Measurements from ENCODE around the gene BRI3. TPM values are rescaled to one million over a fixed set of nuclear protein-coding genes. Genes with fewer than 3 reads are reported as not detected.
A peak's percentile ranks its signal among the peaks of the same experiment; 100 is the strongest.

BRI3 gene
- total RNA-seq, 2 donors from 2014 or later, result 68.5 to 85.4 TPM

GRCh38 chr7:98256431-98256830 lies 25.1 kb upstream of the BRI3 start:
- TF ChIP-seq POLR2A (IDR thresholded peaks at IDR 0.05) (no peak), POLR2AphosphoS5 (IDR thresholded peaks at IDR 0.05) (no peak)
- TF ChIP-seq, protein P1, sequence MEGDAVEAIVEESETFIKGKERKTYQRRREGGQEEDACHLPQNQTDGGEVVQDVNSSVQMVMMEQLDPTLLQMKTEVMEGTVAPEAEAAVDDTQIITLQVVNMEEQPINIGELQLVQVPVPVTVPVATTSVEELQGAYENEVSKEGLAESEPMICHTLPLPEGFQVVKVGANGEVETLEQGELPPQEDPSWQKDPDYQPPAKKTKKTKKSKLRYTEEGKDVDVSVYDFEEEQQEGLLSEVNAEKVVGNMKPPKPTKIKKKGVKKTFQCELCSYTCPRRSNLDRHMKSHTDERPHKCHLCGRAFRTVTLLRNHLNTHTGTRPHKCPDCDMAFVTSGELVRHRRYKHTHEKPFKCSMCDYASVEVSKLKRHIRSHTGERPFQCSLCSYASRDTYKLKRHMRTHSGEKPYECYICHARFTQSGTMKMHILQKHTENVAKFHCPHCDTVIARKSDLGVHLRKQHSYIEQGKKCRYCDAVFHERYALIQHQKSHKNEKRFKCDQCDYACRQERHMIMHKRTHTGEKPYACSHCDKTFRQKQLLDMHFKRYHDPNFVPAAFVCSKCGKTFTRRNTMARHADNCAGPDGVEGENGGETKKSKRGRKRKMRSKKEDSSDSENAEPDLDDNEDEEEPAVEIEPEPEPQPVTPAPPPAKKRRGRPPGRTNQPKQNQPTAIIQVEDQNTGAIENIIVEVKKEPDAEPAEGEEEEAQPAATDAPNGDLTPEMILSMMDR (IDR thresholded peaks at IDR 0.05), result no peak
- 87% methylated on average over 7 of the region's 7 CpGs for WGBS
- no peaks in the 10 kb centered on the region for H3K36me3 ChIP-seq
- H3K4me3 ChIP-seq, result no peak overlapping the region
- no peak overlapping the region for H3K27ac ChIP-seq
- intact Hi-C loops (cut with DNase I), result no loop called here
- no peaks in the 10 kb centered on the region for H3K9me3 ChIP-seq
- H3K4me1 ChIP-seq (replicated peaks), result peaks cover 5% of the 10 kb centered on the region
- no peaks in the 10 kb centered on the region for H3K27me3 ChIP-seq (replicated peaks; ENCODE audit: insufficient read depth)
- DNase-seq (ENCODE audit: low spot score), result no peak

DNA sequence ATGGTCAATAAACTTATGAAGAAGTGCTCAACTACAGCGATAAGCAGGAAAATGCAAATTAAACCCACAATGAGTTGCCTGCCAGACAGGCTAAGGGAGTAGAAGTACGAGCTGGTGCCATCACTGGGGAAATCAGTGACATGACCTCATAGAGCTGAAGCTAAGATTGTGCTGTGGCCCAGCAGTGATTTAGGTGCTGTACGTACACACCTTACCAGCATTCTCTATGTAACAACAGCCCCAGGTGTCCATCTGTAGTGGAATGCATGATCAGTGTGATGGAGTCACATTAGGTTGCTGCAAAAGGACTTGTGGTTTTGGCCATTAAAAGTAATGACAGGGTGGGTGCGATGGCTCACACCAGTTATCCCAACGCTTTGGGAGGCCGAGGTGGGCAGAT lies 23.8 kb upstream of the BRI3 start:
- intact Hi-C loops (cut with DNase I), result no loop called here
- TF ChIP-seq, protein P1 (IDR thresholded peaks at IDR 0.05), result no peak
- no peak for TF ChIP-seq POLR2A (IDR thresholded peaks at IDR 0.05)
- no peak for TF ChIP-seq POLR2AphosphoS5 (IDR thresholded peaks at IDR 0.05)
- Histone ChIP-seq H3K4me1 (replicated peaks) (peaks cover 5% of the 10 kb centered on the region), H3K9me3 (no peaks in the 10 kb centered on the region), H3K36me3 (no peaks in the 10 kb centered on the region), H3K4me3 (no peak overlapping the region), H3K27ac (no peak overlapping the region), H3K27me3 (replicated peaks; ENCODE audit: insufficient read depth) (no peaks in the 10 kb centered on the region)
- WGBS, result 83% methylated on average over 6 of the region's 6 CpGs
- DNase-seq (ENCODE audit: low spot score), result no peak

DNA sequence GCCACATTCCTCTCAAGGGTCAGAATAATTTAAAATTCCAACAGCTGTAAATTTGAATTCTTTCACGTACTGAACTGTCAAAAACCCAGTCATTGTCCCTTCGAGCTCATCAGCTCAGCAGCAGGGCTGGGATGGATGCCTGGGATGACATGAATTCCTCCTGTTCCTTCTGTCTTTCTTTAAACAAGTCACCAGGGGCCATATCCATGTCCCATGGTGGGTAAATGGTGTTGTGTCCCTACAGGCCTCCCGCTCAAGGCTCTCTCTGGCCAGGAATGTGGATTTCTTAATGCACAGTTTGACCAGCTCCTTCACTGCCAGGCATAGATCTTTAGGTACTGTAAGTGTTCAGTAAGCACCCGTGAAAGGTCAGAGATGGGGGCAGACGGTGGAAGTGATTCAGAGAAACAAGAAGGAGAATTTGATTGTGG lies 15.6 kb upstream of the BRI3 start:
- 79% methylated on average over 5 of the region's 5 CpGs for WGBS
- H3K36me3 ChIP-seq, result no peaks in the 10 kb centered on the region
- no peak overlapping the region for H3K4me3 ChIP-seq
- TF ChIP-seq POLR2AphosphoS5 (IDR thresholded peaks at IDR 0.05) (no peak), POLR2A (IDR thresholded peaks at IDR 0.05) (no peak)
- TF ChIP-seq, protein P1 (IDR thresholded peaks at IDR 0.05), result no peak
- DNase-seq (ENCODE audit: low spot score), result no peak
- intact Hi-C loops (cut with DNase I), result no loop called here
- no peaks in the 10 kb centered on the region for H3K9me3 ChIP-seq
- no peaks in the 10 kb centered on the region for H3K4me1 ChIP-seq (replicated peaks)
- H3K27me3 ChIP-seq (replicated peaks; ENCODE audit: insufficient read depth), result no peaks in the 10 kb centered on the region
- no peak overlapping the region for H3K27ac ChIP-seq

DNA sequence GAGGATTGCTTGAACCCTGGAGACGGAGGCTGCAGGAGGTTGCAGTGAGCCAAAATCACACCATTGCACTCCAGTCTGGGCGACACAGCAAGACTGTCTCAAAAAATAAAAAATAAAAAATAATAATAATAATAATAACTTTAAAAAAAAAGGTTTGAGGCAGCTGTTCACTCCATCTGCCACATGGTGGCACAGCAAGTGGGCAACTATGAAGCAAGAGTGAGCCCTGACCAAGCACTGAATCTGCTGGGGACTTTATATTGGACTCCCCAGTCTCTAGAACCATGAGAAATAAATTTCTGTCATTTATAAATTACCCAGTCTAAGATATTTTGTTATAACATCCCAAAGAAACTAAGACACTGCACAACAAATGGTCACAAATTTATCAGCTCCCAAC lies 14.6 kb upstream of the BRI3 start:
- Histone ChIP-seq H3K27me3 (replicated peaks; ENCODE audit: insufficient read depth) (no peaks in the 10 kb centered on the region), H3K4me3 (no peak overlapping the region), H3K27ac (no peak overlapping the region), H3K4me1 (replicated peaks) (no peaks in the 10 kb centered on the region), H3K36me3 (no peaks in the 10 kb centered on the region), H3K9me3 (no peaks in the 10 kb centered on the region)
- TF ChIP-seq, protein P1 (IDR thresholded peaks at IDR 0.05), result peak in 3 of 4 experiments; percentile 14 to 20 (median 19)
- no peak for TF ChIP-seq POLR2AphosphoS5 (IDR thresholded peaks at IDR 0.05)
- 69% methylated on average over 2 of the region's 2 CpGs for WGBS
- no peak for DNase-seq (ENCODE audit: low spot score)
- intact Hi-C loops (cut with DNase I), result no loop called here

GRCh38 chr7:98267303-98267702 lies 14.2 kb upstream of the BRI3 start:
- Histone ChIP-seq H3K4me1 (replicated peaks) (no peaks in the 10 kb centered on the region), H3K9me3 (no peaks in the 10 kb centered on the region), H3K27me3 (replicated peaks; ENCODE audit: insufficient read depth) (no peaks in the 10 kb centered on the region), H3K4me3 (no peak overlapping the region), H3K36me3 (no peaks in the 10 kb centered on the region), H3K27ac (no peak overlapping the region)
- TF ChIP-seq, protein P1 (IDR thresholded peaks at IDR 0.05), result no peak
- no peak for TF ChIP-seq POLR2AphosphoS5 (IDR thresholded peaks at IDR 0.05)
- TF ChIP-seq POLR2A (IDR thresholded peaks at IDR 0.05), result no peak
- DNase-seq (ENCODE audit: low spot score), result no peak
- WGBS, result 91% methylated on average over 3 of the region's 3 CpGs
- intact Hi-C loops (cut with DNase I), result no loop called here

All from prostate gland (tissue), 2 donors.